Panc1 (cell line): ENCODE data around the gene SRGAP3. TPM values are rescaled to one million over a fixed set of nuclear protein-coding genes. Genes with fewer than 3 reads are reported as not detected.

ENCODE experiments used
- ATAC-seq: fragments of 200-7000 bp; cut with Tn5 transposase; 2 replicates; pipeline ENCODE4 v1.9.1; 2020; ENCODE audit warnings: mild to moderate bottlenecking, moderate library complexity
- BruUV-seq: library from RNA; stranded (reverse); fragments of 400-500 nt; replicated peaks from 2 replicates; lab custom pipeline; 2021; lab: Mats Ljungman, UMichigan
- CTCF ChIA-PET: fragments of 300-600 bp; sonication (Branson Sonifier 250); formaldehyde crosslinking; loops from one replicate; lab custom pipeline; 2022; ENCODE audit warnings: antibody characterized with exemption; lab: Charles Lee
- POLR2A ChIA-PET: fragments of 300-600 bp; sonication (Branson Sonifier 250); formaldehyde crosslinking; loops from one replicate; lab custom pipeline; 2022; ENCODE audit warnings: antibody characterized with exemption; lab: Charles Lee
- DNase-seq: peaks from one replicate; pipeline ENCODE4 v3.0.0-alpha.2; 2010; ENCODE audit warnings: low read depth, low spot score
- H3K27ac ChIP-seq: 2 replicates; pipeline ENCODE4 v1.5.1; 2011; ENCODE audit warnings: mild to moderate bottlenecking, low read length, inconsistent platforms
- H3K27me3 ChIP-seq: fragments of 200-500 bp; sonication (Bioruptor generic); 2 replicates; pipeline ENCODE4 v1.6.0; 2014; ENCODE audit warnings: low read length, inconsistent platforms; ENCODE audit not compliant: control insufficient read depth, insufficient read depth
- H3K36me3 ChIP-seq: fragments of 200-500 bp; sonication (Bioruptor generic); 2 replicates; pipeline ENCODE4 v1.5.1; 2014; ENCODE audit warnings: inconsistent platforms, mild to moderate bottlenecking, low read length, moderate library complexity; ENCODE audit not compliant: control insufficient read depth, insufficient read depth
- H3K4me1 ChIP-seq: 2 replicates; pipeline ENCODE4 v1.5.1; 2011; ENCODE audit warnings: inconsistent platforms, mild to moderate bottlenecking, low read length, moderate library complexity; ENCODE audit not compliant: control insufficient read depth, insufficient read depth
- H3K4me3 ChIP-seq, 2 experiments: 2 replicates each; pipeline ENCODE4 v1.5.1; 2011 to 2012; ENCODE audit warnings: low read depth in 2 of 2, low read length in 2 of 2, mild to moderate bottlenecking in 2 of 2, inconsistent platforms in 1 of 2, moderate library complexity in 1 of 2
- H3K9me3 ChIP-seq: fragments of 200-500 bp; sonication (Bioruptor generic); 2 replicates; pipeline ENCODE4 v1.5.1; 2014; ENCODE audit warnings: low read depth, mild to moderate bottlenecking, inconsistent platforms, low read length, moderate library complexity; ENCODE audit not compliant: control insufficient read depth, insufficient read depth
- POLR2AphosphoS5 ChIP-seq: IDR thresholded peaks from 2 replicates; pipeline ENCODE4 v1.6.1; 2012; ENCODE audit warnings: mild to moderate bottlenecking, low read depth, low read length, moderate library complexity
- SIN3A ChIP-seq: IDR thresholded peaks from 2 replicates; pipeline ENCODE4 v1.6.1; 2012; ENCODE audit warnings: low read depth, mild to moderate bottlenecking, low read length, moderate library complexity, borderline replicate concordance; ENCODE audit not compliant: insufficient read depth
- TCF7L2 ChIP-seq: IDR thresholded peaks from 2 replicates; pipeline ENCODE4 v1.6.1; 2011; ENCODE audit warnings: mild to moderate bottlenecking, low read depth, low read length, inconsistent platforms
- in situ Hi-C: cut with HindIII; loops from 2 replicates; pipeline ENCODE4 v1.10.0; 2016; ENCODE audit warnings: low sequenced_read_pairs, low pct_unique_long_range_greater_than_20kb
- intact Hi-C: fragments of 100-400 bp; cut with micrococcal nuclease; formaldehyde crosslinking; loops from one replicate; pipeline ENCODE4 v1.10.0; 2022; ENCODE audit not compliant: unreplicated experiment
- total RNA-seq: library from RNA; stranded (reverse); gene quantifications from one replicate; pipeline ENCODE4 v1.2.1, GENCODE V29; 2021; ENCODE audit not compliant: unreplicated experiment
- TF ChIP-seq, protein P1 (sequence below), 2 experiments: IDR thresholded peaks; 2 replicates each; pipeline ENCODE4 v1.6.1; 2011 to 2012; ENCODE audit warnings: low read depth in 2 of 2, control low read depth in 1 of 2, low read length in 1 of 2, mild to moderate bottlenecking in 1 of 2, moderate library complexity in 1 of 2; ENCODE audit not compliant: insufficient read depth in 1 of 2
- TF ChIP-seq, protein P2 (sequence below): fragments of 450-650 bp; IDR thresholded peaks from 2 replicates; pipeline ENCODE4 v1.5.1; 2017; ENCODE audit warnings: mild to moderate bottlenecking

SRGAP3 gene
- total RNA-seq, 1 experiment from 2014 or later, result 0.82 TPM

DNA sequence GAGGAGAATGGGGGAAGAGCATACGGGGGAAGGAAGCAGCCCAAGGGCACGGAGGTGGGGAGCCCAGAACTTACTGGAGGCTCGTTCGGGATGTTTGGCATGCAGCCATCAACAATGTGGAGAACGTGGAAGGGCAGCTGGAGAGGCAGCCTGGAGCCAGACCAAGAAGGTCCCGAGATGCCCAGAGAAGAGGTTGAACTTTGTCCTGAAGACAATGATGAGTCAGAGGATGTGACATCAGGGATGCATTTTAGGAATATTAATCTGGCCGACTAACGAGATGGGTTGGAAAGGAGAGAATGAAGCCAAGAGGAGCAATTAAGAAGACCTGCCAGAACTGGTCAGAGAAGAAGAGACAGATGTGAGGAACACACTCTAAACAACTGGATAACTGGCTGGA, 98.2 kb downstream of the SRGAP3 start:
- H3K27ac ChIP-seq, result no peak overlapping the region
- no peak for ATAC-seq
- intact Hi-C loops, result no loop called here
- no peaks in the 10 kb centered on the region for H3K9me3 ChIP-seq
- CTCF ChIA-PET, result no interaction called here
- no peaks in the 10 kb centered on the region for H3K27me3 ChIP-seq
- H3K4me1 ChIP-seq, result no peaks in the 10 kb centered on the region
- in situ Hi-C loops, result no loop called here
- POLR2A ChIA-PET, result no interaction called here
- TF ChIP-seq, protein P1, sequence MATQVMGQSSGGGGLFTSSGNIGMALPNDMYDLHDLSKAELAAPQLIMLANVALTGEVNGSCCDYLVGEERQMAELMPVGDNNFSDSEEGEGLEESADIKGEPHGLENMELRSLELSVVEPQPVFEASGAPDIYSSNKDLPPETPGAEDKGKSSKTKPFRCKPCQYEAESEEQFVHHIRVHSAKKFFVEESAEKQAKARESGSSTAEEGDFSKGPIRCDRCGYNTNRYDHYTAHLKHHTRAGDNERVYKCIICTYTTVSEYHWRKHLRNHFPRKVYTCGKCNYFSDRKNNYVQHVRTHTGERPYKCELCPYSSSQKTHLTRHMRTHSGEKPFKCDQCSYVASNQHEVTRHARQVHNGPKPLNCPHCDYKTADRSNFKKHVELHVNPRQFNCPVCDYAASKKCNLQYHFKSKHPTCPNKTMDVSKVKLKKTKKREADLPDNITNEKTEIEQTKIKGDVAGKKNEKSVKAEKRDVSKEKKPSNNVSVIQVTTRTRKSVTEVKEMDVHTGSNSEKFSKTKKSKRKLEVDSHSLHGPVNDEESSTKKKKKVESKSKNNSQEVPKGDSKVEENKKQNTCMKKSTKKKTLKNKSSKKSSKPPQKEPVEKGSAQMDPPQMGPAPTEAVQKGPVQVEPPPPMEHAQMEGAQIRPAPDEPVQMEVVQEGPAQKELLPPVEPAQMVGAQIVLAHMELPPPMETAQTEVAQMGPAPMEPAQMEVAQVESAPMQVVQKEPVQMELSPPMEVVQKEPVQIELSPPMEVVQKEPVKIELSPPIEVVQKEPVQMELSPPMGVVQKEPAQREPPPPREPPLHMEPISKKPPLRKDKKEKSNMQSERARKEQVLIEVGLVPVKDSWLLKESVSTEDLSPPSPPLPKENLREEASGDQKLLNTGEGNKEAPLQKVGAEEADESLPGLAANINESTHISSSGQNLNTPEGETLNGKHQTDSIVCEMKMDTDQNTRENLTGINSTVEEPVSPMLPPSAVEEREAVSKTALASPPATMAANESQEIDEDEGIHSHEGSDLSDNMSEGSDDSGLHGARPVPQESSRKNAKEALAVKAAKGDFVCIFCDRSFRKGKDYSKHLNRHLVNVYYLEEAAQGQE (IDR thresholded peaks at IDR 0.05; ENCODE audit: insufficient read depth in 1 of 2, low read depth in 2 of 2, low read length in 1 of 2), result no peak
- TF ChIP-seq POLR2AphosphoS5 (no peak), SIN3A (no peak), TCF7L2 (no peak)
- TF ChIP-seq, protein P2, sequence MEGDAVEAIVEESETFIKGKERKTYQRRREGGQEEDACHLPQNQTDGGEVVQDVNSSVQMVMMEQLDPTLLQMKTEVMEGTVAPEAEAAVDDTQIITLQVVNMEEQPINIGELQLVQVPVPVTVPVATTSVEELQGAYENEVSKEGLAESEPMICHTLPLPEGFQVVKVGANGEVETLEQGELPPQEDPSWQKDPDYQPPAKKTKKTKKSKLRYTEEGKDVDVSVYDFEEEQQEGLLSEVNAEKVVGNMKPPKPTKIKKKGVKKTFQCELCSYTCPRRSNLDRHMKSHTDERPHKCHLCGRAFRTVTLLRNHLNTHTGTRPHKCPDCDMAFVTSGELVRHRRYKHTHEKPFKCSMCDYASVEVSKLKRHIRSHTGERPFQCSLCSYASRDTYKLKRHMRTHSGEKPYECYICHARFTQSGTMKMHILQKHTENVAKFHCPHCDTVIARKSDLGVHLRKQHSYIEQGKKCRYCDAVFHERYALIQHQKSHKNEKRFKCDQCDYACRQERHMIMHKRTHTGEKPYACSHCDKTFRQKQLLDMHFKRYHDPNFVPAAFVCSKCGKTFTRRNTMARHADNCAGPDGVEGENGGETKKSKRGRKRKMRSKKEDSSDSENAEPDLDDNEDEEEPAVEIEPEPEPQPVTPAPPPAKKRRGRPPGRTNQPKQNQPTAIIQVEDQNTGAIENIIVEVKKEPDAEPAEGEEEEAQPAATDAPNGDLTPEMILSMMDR, result no peak
- no peaks in the 10 kb centered on the region for H3K36me3 ChIP-seq
- DNase-seq, result no peak
- H3K4me3 ChIP-seq, result no peak overlapping the region
- BruUV-seq, result no TSS peak

DNA sequence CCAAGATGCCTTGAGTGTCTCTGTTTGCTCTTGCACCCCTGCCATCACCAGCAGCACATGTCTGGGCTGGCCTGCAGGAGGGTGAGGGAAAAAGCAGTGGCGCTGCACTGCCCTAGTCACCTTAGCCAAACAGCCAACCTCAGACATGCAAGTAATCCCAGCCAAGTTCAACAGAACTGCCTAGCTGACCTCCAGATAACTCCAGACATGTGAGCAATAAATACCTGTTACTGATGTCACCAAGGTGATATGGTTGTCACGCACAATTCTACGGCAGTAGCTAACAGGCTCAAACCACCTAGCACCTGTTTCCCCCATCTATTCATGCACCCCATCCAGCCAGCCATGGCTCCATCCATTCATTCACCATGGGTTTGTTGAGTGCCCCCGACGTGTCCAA, 99.9 kb downstream of the SRGAP3 start:
- POLR2A ChIA-PET, result interaction anchor here (0.6 kb wide), 1 partner anchor 12 kb away, joined by 4 read pairs; no protein-coding TSS in a partner anchor
- DNase-seq (no peak), ATAC-seq (no peak)
- no TSS peak for BruUV-seq
- H3K9me3 ChIP-seq, result no peaks in the 10 kb centered on the region
- H3K36me3 ChIP-seq, result no peaks in the 10 kb centered on the region
- no peaks in the 10 kb centered on the region for H3K27me3 ChIP-seq
- CTCF ChIA-PET, result no interaction called here
- intact Hi-C loops (no loop called here), in situ Hi-C loops (no loop called here)
- TF ChIP-seq POLR2AphosphoS5, result no peak
- TF ChIP-seq, protein P1 (IDR thresholded peaks at IDR 0.05; ENCODE audit: insufficient read depth in 1 of 2, low read depth in 2 of 2, low read length in 1 of 2), result no peak
- TF ChIP-seq SIN3A, result no peak
- TF ChIP-seq, protein P2, result no peak
- no peaks in the 10 kb centered on the region for H3K4me1 ChIP-seq
- no peak overlapping the region for H3K27ac ChIP-seq
- no peak overlapping the region for H3K4me3 ChIP-seq
